HG02885 (cell line): ENCODE data around the gene PRKCD.
A peak's percentile ranks its signal among the peaks of the same experiment; 100 is the strongest.

Experiments
- ATAC-seq: cut with Tn5 transposase; IDR thresholded peaks from one replicate; pipeline ENCODE4 v1.9.1; 2021; ENCODE audit warnings: mild to moderate bottlenecking; ENCODE audit not compliant: unreplicated experiment, poor library complexity

Gene PRKCD

DNA sequence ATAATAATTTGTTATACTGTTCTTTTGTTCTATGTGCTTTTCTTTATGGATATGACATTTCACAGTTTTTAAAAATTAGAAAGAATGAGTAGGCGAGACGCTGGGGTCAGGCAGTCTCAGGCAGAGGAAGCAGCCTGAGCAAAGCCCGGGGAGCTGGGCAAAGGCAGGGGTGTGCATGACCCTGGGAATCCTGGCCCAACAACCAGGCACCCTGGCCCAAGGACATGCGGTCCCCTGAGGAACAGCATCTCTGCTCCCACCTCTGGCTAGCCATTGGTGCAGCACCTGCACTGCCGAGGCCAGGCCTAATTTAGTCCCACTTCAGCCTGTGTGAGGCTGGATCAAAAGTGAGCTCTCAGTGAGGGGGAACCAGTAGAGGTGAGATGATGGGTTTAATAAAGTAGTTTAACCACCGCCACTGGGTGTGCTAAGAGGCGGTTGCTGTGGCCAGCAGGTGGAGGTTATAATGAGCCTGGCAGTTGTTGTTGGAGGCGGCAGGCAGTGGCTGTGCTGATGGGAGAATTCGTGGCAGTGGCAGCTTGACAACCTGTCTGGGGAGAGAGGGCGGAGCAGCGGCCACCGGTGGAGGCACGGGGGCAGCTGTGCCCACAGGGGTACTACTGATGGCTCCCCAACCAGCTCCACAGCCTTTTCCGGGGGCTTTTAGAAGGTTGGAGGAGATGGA is 41.5 kb downstream of the PRKCD start:
- no peak for ATAC-seq

GRCh38 chr3:53211706-53212702 is 51.0 kb downstream of the PRKCD start:
- ATAC-seq = no peak

- no peak for ATAC-seq
Measured at GRCh38 chr3:53213276-53213675, 52.3 kb downstream of the PRKCD start.

GRCh38 chr3:53215816-53216215 is 54.8 kb downstream of the PRKCD start:
- ATAC-seq = no peak

- no peak for ATAC-seq
Measured at GRCh38 chr3:53216723-53217122, 55.7 kb downstream of the PRKCD start.

DNA sequence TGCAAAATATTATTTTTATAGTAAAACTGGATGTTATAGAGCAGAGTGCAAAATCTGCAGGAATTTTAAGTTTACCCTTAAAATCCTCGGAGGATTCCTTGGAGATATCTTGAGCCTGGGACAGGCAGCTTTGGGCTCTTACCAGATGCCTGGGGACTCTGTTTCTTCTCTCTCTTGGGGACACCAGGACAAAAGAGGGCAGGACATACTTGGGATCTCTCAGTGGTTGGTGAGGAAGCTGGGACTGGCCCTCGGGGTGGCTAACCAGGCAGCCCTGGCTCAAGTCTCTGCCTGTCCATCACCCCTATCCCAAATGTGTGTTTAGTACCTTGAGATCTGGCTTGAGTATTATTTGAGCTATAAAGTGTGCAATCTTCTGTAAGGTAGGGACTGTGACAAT is 56.2 kb downstream of the PRKCD start:
- ATAC-seq = no peak

- ATAC-seq = no peak
Measured at GRCh38 chr3:53218131-53218530, 57.1 kb downstream of the PRKCD start.

DNA sequence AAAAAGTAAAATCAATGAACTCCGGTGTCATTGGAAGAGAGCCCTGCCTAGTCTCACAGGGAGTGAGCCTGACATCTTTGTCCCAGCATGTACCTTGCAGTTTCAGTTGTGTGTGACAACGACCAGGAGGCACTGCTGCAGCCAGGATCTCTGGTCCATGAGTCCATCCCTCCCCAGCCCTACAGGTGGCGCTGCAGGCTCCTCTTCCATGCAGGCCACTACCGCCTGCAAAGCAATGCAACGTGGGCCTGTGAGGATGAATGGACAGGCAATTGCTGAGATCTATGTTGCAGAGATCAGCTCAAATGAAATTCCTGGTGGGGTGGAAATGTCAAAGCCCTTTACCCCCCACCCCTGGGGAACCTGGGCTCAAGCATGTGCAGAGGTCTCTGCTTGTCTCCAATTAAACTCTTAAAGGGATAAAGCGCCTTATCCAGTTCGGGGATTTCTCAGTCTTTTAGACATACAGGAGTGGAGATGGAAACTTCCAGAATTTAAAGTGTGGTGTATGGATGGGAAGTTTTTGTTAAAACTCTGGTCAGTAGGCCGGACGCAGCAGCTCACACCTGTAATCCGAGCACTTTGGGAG is 59.0 kb downstream of the PRKCD start:
- peak; percentile 81 for ATAC-seq

- ATAC-seq = no peak
Measured at GRCh38 chr3:53221345-53221744, 60.3 kb downstream of the PRKCD start.

GRCh38 chr3:53221827-53222182 is 60.8 kb downstream of the PRKCD start:
- ATAC-seq = no peak

- no peak for ATAC-seq
Measured at GRCh38 chr3:53222183-53222901, 61.3 kb downstream of the PRKCD start.

DNA sequence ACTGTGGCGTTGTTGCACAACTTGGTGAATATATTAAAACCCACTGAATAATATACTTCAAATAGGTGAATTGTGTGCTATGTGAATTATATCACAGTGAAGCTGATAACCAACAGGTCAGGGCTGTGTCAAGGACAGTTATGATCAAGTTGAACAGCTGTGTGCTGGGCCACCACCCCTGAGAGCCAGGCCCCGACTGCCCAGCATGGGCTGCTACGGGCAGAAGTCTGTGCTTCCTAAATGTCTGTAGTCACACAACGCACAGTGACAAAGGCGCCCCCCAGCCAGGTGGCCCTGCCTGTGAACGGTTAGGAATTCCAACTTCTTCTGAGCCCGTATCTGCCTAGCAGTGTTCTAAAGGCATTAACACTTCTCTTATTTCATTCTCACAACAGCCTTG is 62.0 kb downstream of the PRKCD start:
- ATAC-seq = no peak

GRCh38 chr3:53223541-53223966 is 62.5 kb downstream of the PRKCD start:
- ATAC-seq = no peak

DNA sequence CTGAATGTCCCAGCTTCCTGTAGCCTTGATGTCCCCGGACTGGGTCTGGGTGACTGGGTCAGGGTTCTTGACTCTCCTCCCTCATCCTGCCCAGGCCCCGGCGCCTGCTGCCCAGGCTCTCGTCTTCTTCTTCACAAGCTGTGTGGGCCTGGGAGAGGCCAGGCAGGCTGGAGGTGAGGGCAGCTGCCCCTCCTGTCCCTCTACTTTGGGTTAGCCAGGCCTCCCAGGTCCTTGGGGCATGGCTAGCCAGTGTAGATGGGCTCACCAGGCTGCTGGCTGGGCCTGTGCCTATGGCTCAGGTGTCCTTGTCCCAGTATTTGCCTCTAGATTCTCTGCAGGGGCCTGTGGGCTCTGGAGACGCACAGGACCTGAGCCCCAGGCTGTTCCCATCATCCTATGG is 63.0 kb downstream of the PRKCD start:
- no peak for ATAC-seq

GRCh38 chr3:53224536-53224935 is 63.5 kb downstream of the PRKCD start:
- ATAC-seq = no peak

GRCh38 chr3:53225181-53225580 is 64.2 kb downstream of the PRKCD start:
- ATAC-seq = no peak

DNA sequence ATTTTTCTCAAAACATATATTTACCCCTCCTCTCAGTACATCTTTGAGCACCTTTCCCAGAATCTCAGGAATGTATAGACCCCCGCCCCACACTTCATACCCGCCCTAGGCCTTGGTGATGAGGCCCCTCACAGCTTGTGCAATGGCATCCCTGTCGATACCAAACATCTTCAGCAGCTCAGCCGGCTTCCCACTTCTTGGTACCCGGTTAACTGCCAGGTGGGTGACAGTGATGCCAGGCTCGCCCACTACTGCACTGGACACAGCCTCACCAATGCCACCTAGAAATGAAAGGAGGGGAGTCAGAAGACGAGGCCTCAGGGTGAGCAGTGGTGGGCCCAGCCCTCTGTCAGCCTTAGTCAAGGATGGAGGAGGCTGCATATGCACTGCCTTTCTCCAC is 64.6 kb downstream of the PRKCD start:
- no peak for ATAC-seq

GRCh38 chr3:53226142-53226840 is 65.3 kb downstream of the PRKCD start:
- ATAC-seq = no peak

DNA sequence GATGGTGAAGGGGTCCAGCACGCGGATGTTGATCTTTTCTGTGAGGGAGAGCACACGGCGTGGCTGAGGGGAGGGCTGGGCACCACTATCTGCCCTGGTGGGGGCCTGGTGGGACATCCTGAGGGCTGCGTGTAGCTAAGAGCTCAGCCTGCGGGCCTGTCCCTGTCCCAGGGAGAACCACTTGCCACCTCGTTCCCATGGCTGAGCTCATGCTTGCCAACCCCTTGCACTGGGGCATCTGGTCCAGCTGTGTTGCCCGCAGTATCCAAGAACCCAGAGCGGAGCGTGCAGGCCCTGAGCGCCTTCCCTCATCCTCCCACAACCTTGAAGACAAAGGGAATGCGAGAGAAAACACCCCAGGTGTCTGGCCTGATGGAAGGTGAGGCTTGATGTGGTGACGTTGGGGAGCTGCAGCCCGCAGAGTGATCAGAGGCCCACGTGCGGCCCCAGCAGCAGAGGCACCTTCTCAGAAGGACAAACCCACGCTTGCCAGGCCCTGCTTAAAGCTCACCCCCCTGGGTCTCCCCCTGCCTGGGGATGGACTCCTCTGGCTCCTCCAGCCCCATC is 65.9 kb downstream of the PRKCD start:
- no peak for ATAC-seq
